Suprapubic skin (tissue), 4 donors: ENCODE results near the gene CAPN14.

Experiments
- CTCF ChIP-seq, 2 donors: fragments of 200-600 bp in 1 of 2; fragments of 450-650 bp in 1 of 2; sonication (generic) in 1 of 2; IDR thresholded peaks; one replicate each; pipeline ENCODE4 v1.5.1; 2016 to 2019; ENCODE audit warnings: antibody characterized with exemption in 2 of 2, mild to moderate bottlenecking in 1 of 2, moderate library complexity in 1 of 2
- POLR2A ChIP-seq, 2 donors: fragments of 450-650 bp; IDR thresholded peaks; one replicate each; pipeline ENCODE4 v1.6.1; 2017; ENCODE audit warnings: antibody characterized with exemption in 2 of 2, mild to moderate bottlenecking in 2 of 2, moderate library complexity in 2 of 2
- POLR2AphosphoS5 ChIP-seq, 3 donors: sonication (generic); formaldehyde crosslinking; IDR thresholded peaks; one replicate each; pipeline ENCODE4 v1.6.1; 2017; ENCODE audit warnings: antibody characterized with exemption in 3 of 3

DNA sequence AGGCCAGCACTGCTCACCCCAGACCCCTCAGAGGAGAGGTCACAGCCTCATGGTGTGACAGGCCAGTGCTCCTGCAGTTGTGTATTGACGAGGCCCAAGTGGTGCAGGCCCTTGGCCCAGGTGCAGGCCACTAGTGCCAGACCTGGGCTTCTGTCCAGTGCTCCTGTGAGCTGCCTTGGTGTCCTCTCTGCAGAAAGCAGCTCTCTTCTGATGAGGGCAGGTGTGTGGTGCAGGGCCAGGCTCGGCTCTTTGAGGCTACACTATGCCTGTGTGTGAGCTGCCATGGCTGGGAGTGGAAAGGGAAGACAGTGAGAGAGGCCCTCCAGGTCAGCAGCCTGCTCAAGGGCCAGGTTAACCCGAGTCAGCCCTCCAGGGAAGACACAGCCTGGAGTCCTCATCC, 33.7 kb upstream of the CAPN14 start:
- TF ChIP-seq CTCF (IDR thresholded peaks at IDR 0.05) (no peak), POLR2A (IDR thresholded peaks at IDR 0.05) (no peak), POLR2AphosphoS5 (IDR thresholded peaks at IDR 0.05) (no peak)
